NCI-H2107 treated with DMSO at 0.1 percent for 48 hours (cell line): ENCODE results near the gene PSAP.

ENCODE experiments used
- DNase-seq: peaks from one replicate; lab custom pipeline; 2025; ENCODE audit not compliant: unreplicated experiment; lab: John Stamatoyannopoulos, UW

The PSAP gene

GRCh38 chr10:71769279-71769823, 81.7 kb downstream of the PSAP start:
- DNase-seq: no peak

DNA sequence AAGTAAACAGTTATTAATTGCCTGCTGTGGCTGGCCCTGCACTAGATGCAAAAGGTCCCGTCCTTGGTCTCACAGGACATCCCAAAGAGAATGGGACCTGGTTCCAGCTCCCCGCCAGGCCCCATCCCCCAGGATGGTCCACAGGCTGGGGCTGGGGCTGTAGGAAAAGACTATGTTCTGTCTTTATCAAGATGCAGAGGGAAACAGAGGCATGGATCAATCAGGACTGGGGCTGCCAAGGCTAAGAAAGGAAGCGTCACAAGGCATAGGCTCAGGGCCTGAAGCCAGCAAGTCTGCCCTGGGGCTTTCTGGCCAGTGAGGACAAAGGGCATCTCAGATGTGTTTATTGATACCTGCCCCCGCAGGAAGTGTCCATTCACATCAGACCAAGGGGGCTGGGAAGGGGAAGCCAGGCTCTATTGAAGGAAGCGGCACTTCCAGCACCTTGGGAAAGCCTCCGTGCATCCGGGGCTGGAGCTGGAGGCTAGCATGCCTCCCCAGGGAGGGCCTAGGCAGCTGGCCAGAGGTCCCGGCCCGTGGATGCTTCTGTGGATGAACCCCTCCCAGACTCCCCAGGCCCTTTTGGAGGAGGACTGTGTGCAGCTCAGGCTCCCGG, 83.5 kb downstream of the PSAP start:
- no peak for DNase-seq

- DNase-seq: no peak
These were observed 84.2 kb downstream of the PSAP start for GRCh38 chr10:71766717-71767419.
